IPS-18c (cell line): ENCODE results near the gene UGT1A8.

Experiments used
- H3K4me3 ChIP-seq: 2 replicates; pipeline ENCODE4 v1.7.0; 2013; ENCODE audit warnings: low read depth, mild to moderate bottlenecking, low read length, moderate library complexity; ENCODE audit not compliant: insufficient read depth
- H3K9me3 ChIP-seq: one replicate; pipeline ENCODE4 v1.6.1; 2013; ENCODE audit warnings: mild to moderate bottlenecking, low read length, moderate library complexity; ENCODE audit not compliant: control insufficient read depth, insufficient read depth

UGT1A8 gene

GRCh38 chr2:233814056-233814835 lies 196.8 kb downstream of the UGT1A8 start:
- Histone ChIP-seq H3K4me3 (no peak overlapping the region), H3K9me3 (no peaks in the 10 kb centered on the region)

GRCh38 chr2:233815861-233816260 lies 198.4 kb downstream of the UGT1A8 start:
- no peaks in the 10 kb centered on the region for H3K9me3 ChIP-seq
- H3K4me3 ChIP-seq, result no peak overlapping the region

- Histone ChIP-seq H3K4me3 (no peak overlapping the region), H3K9me3 (no peaks in the 10 kb centered on the region)
Measured at GRCh38 chr2:233816334-233816733, 198.9 kb downstream of the UGT1A8 start.

GRCh38 chr2:233816771-233817170 lies 199.3 kb downstream of the UGT1A8 start:
- no peaks in the 10 kb centered on the region for H3K9me3 ChIP-seq
- H3K4me3 ChIP-seq, result no peak overlapping the region

GRCh38 chr2:233817361-233817911 lies 200.0 kb downstream of the UGT1A8 start:
- Histone ChIP-seq H3K4me3 (no peak overlapping the region), H3K9me3 (no peaks in the 10 kb centered on the region)

GRCh38 chr2:233817995-233818638 lies 200.7 kb downstream of the UGT1A8 start:
- no peaks in the 10 kb centered on the region for H3K9me3 ChIP-seq
- no peak overlapping the region for H3K4me3 ChIP-seq

GRCh38 chr2:233818639-233819621 lies 201.5 kb downstream of the UGT1A8 start:
- Histone ChIP-seq H3K4me3 (no peak overlapping the region), H3K9me3 (no peaks in the 10 kb centered on the region)

- Histone ChIP-seq H3K9me3 (no peaks in the 10 kb centered on the region), H3K4me3 (no peak overlapping the region)
Measured at GRCh38 chr2:233819884-233820773, 202.7 kb downstream of the UGT1A8 start.

GRCh38 chr2:233820774-233821105 lies 203.3 kb downstream of the UGT1A8 start:
- Histone ChIP-seq H3K9me3 (no peaks in the 10 kb centered on the region), H3K4me3 (no peak overlapping the region)

GRCh38 chr2:233821196-233821595 lies 203.8 kb downstream of the UGT1A8 start:
- Histone ChIP-seq H3K4me3 (no peak overlapping the region), H3K9me3 (no peaks in the 10 kb centered on the region)

- H3K9me3 ChIP-seq, result no peaks in the 10 kb centered on the region
- H3K4me3 ChIP-seq, result no peak overlapping the region
Measured at GRCh38 chr2:233821709-233822100, 204.3 kb downstream of the UGT1A8 start.

- Histone ChIP-seq H3K9me3 (no peaks in the 10 kb centered on the region), H3K4me3 (no peak overlapping the region)
Measured at GRCh38 chr2:233822101-233822771, 204.8 kb downstream of the UGT1A8 start.
